Panc1 (cell line): ENCODE measurements around the gene DOK7. TPM values are rescaled to one million over a fixed set of nuclear protein-coding genes. Genes with fewer than 3 reads are reported as not detected.

Experiments used
- ATAC-seq: fragments of 200-7000 bp; cut with Tn5 transposase; 2 replicates; pipeline ENCODE4 v1.9.1; 2020; ENCODE audit warnings: mild to moderate bottlenecking, moderate library complexity
- BruUV-seq: library from RNA; stranded (reverse); fragments of 400-500 nt; replicated peaks from 2 replicates; lab custom pipeline; 2021; lab: Mats Ljungman, UMichigan
- CTCF ChIA-PET: fragments of 300-600 bp; sonication (Branson Sonifier 250); formaldehyde crosslinking; loops from one replicate; lab custom pipeline; 2022; ENCODE audit warnings: antibody characterized with exemption; lab: Charles Lee
- POLR2A ChIA-PET: fragments of 300-600 bp; sonication (Branson Sonifier 250); formaldehyde crosslinking; loops from one replicate; lab custom pipeline; 2022; ENCODE audit warnings: antibody characterized with exemption; lab: Charles Lee
- DNase-seq: peaks from one replicate; pipeline ENCODE4 v3.0.0-alpha.2; 2010; ENCODE audit warnings: low read depth, low spot score
- H3K27ac ChIP-seq: 2 replicates; pipeline ENCODE4 v1.5.1; 2011; ENCODE audit warnings: mild to moderate bottlenecking, low read length, inconsistent platforms
- H3K27me3 ChIP-seq: fragments of 200-500 bp; sonication (Bioruptor generic); 2 replicates; pipeline ENCODE4 v1.6.0; 2014; ENCODE audit warnings: low read length, inconsistent platforms; ENCODE audit not compliant: control insufficient read depth, insufficient read depth
- H3K36me3 ChIP-seq: fragments of 200-500 bp; sonication (Bioruptor generic); 2 replicates; pipeline ENCODE4 v1.5.1; 2014; ENCODE audit warnings: inconsistent platforms, mild to moderate bottlenecking, low read length, moderate library complexity; ENCODE audit not compliant: control insufficient read depth, insufficient read depth
- H3K4me1 ChIP-seq: 2 replicates; pipeline ENCODE4 v1.5.1; 2011; ENCODE audit warnings: inconsistent platforms, mild to moderate bottlenecking, low read length, moderate library complexity; ENCODE audit not compliant: control insufficient read depth, insufficient read depth
- H3K4me3 ChIP-seq, 2 experiments: 2 replicates each; pipeline ENCODE4 v1.5.1; 2011 to 2012; ENCODE audit warnings: low read depth in 2 of 2, low read length in 2 of 2, mild to moderate bottlenecking in 2 of 2, inconsistent platforms in 1 of 2, moderate library complexity in 1 of 2
- H3K9me3 ChIP-seq: fragments of 200-500 bp; sonication (Bioruptor generic); 2 replicates; pipeline ENCODE4 v1.5.1; 2014; ENCODE audit warnings: low read depth, mild to moderate bottlenecking, inconsistent platforms, low read length, moderate library complexity; ENCODE audit not compliant: control insufficient read depth, insufficient read depth
- POLR2AphosphoS5 ChIP-seq: IDR thresholded peaks from 2 replicates; pipeline ENCODE4 v1.6.1; 2012; ENCODE audit warnings: mild to moderate bottlenecking, low read depth, low read length, moderate library complexity
- SIN3A ChIP-seq: IDR thresholded peaks from 2 replicates; pipeline ENCODE4 v1.6.1; 2012; ENCODE audit warnings: low read depth, mild to moderate bottlenecking, low read length, moderate library complexity, borderline replicate concordance; ENCODE audit not compliant: insufficient read depth
- TCF7L2 ChIP-seq: IDR thresholded peaks from 2 replicates; pipeline ENCODE4 v1.6.1; 2011; ENCODE audit warnings: mild to moderate bottlenecking, low read depth, low read length, inconsistent platforms
- in situ Hi-C: cut with HindIII; loops from 2 replicates; pipeline ENCODE4 v1.10.0; 2016; ENCODE audit warnings: low sequenced_read_pairs, low pct_unique_long_range_greater_than_20kb
- intact Hi-C: fragments of 100-400 bp; cut with micrococcal nuclease; formaldehyde crosslinking; loops from one replicate; pipeline ENCODE4 v1.10.0; 2022; ENCODE audit not compliant: unreplicated experiment
- total RNA-seq: library from RNA; stranded (reverse); gene quantifications from one replicate; pipeline ENCODE4 v1.2.1, GENCODE V29; 2021; ENCODE audit not compliant: unreplicated experiment
- TF ChIP-seq, protein P1 (sequence below), 2 experiments: IDR thresholded peaks; 2 replicates each; pipeline ENCODE4 v1.6.1; 2011 to 2012; ENCODE audit warnings: low read depth in 2 of 2, control low read depth in 1 of 2, low read length in 1 of 2, mild to moderate bottlenecking in 1 of 2, moderate library complexity in 1 of 2; ENCODE audit not compliant: insufficient read depth in 1 of 2
- TF ChIP-seq, protein P2 (sequence below): fragments of 450-650 bp; IDR thresholded peaks from 2 replicates; pipeline ENCODE4 v1.5.1; 2017; ENCODE audit warnings: mild to moderate bottlenecking

Gene DOK7
- total RNA-seq, 1 experiment from 2014 or later = 2.4 TPM

DNA sequence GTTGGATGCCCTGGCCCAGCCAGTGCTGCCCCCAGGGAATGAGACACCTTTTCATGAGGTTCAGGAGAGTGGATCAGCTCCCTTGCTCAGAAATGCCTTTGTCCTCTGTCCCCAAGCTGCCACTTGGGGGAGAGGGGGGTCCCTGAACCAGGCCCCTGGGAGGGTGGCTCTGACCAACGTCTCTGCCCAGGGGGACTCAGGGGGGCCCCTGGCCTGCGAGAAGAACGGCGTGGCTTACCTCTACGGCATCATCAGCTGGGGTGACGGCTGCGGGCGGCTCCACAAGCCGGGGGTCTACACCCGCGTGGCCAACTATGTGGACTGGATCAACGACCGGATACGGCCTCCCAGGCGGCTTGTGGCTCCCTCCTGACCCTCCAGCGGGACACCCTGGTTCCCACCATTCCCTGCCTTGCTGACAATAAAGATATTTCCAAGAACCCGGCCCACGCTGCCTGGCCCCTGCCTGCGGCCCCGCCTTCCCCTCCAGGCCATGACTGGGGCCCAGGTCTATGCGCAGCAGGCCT, 14.0 kb upstream of the DOK7 start:
- BruUV-seq = no TSS peak
- Histone ChIP-seq H3K36me3 (no peaks in the 10 kb centered on the region), H3K27me3 (no peaks in the 10 kb centered on the region), H3K27ac (no peak overlapping the region), H3K9me3 (no peaks in the 10 kb centered on the region), H3K4me1 (no peaks in the 10 kb centered on the region), H3K4me3 (no peak overlapping the region)
- in situ Hi-C loops (no loop called here), intact Hi-C loops (no loop called here)
- DNase-seq (no peak), ATAC-seq (no peak)
- TF ChIP-seq TCF7L2 = no peak
- TF ChIP-seq, protein P1, sequence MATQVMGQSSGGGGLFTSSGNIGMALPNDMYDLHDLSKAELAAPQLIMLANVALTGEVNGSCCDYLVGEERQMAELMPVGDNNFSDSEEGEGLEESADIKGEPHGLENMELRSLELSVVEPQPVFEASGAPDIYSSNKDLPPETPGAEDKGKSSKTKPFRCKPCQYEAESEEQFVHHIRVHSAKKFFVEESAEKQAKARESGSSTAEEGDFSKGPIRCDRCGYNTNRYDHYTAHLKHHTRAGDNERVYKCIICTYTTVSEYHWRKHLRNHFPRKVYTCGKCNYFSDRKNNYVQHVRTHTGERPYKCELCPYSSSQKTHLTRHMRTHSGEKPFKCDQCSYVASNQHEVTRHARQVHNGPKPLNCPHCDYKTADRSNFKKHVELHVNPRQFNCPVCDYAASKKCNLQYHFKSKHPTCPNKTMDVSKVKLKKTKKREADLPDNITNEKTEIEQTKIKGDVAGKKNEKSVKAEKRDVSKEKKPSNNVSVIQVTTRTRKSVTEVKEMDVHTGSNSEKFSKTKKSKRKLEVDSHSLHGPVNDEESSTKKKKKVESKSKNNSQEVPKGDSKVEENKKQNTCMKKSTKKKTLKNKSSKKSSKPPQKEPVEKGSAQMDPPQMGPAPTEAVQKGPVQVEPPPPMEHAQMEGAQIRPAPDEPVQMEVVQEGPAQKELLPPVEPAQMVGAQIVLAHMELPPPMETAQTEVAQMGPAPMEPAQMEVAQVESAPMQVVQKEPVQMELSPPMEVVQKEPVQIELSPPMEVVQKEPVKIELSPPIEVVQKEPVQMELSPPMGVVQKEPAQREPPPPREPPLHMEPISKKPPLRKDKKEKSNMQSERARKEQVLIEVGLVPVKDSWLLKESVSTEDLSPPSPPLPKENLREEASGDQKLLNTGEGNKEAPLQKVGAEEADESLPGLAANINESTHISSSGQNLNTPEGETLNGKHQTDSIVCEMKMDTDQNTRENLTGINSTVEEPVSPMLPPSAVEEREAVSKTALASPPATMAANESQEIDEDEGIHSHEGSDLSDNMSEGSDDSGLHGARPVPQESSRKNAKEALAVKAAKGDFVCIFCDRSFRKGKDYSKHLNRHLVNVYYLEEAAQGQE (IDR thresholded peaks at IDR 0.05; ENCODE audit: insufficient read depth in 1 of 2, low read depth in 2 of 2, low read length in 1 of 2) = no peak
- TF ChIP-seq SIN3A = no peak
- TF ChIP-seq, protein P2, sequence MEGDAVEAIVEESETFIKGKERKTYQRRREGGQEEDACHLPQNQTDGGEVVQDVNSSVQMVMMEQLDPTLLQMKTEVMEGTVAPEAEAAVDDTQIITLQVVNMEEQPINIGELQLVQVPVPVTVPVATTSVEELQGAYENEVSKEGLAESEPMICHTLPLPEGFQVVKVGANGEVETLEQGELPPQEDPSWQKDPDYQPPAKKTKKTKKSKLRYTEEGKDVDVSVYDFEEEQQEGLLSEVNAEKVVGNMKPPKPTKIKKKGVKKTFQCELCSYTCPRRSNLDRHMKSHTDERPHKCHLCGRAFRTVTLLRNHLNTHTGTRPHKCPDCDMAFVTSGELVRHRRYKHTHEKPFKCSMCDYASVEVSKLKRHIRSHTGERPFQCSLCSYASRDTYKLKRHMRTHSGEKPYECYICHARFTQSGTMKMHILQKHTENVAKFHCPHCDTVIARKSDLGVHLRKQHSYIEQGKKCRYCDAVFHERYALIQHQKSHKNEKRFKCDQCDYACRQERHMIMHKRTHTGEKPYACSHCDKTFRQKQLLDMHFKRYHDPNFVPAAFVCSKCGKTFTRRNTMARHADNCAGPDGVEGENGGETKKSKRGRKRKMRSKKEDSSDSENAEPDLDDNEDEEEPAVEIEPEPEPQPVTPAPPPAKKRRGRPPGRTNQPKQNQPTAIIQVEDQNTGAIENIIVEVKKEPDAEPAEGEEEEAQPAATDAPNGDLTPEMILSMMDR = no peak
- TF ChIP-seq POLR2AphosphoS5 = no peak
- ChIA-PET POLR2A (no interaction called here), CTCF (interaction anchor here (0.6 kb wide), 1 partner anchor 32 kb away, joined by 3 read pairs; no protein-coding TSS in a partner anchor)

DNA sequence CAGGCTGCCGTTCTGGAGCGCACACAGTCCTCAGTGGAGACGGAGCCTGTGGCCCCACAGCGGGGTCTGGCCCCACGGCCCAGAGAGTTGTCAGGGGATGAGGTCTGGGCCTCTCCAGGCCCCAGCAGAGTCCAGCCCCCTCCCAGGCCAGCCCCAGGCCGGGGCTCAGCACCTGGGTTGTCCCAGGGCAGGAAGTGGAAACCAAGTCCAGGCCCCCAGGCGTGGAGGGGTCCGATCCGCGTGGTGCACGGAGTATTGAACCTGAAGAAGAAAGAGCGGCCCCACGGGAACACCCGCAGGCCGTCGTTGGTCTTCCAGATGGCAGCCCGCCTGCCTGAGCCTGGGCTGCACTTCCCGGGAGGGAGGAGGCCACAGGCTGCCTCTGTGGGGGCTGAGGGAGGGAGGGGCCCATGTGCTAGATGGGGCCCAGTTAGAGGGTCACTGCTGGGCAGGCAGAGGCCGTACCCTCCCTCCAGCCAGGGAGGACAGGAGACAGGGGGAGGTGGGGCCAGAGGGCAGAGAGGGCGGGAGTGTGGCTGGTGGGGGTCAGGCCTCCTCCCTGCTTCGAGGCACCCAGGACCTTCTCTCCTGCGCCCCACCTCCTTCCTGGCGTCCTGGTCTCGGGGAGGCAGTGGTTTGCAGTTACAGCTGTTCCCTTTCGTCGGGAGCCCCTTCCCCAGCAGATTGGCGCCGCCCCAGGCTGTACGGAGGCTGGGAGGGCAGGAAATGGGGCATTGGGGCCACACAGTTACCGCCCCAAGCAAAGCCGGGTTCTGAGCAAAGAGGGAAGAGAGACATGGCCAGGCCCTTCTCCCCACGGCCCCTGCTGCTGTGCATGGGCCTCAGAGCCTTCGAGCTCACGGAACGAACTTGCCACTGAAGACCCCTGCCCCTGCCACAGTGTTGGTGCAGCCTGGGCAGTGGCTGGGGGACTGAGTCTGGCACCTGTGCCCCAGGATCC, 13.3 kb upstream of the DOK7 start:
- Histone ChIP-seq H3K4me3 (no peak overlapping the region), H3K36me3 (no peaks in the 10 kb centered on the region), H3K4me1 (no peaks in the 10 kb centered on the region), H3K27me3 (no peaks in the 10 kb centered on the region), H3K9me3 (no peaks in the 10 kb centered on the region), H3K27ac (no peak overlapping the region)
- ChIA-PET CTCF (no interaction called here), POLR2A (no interaction called here)
- intact Hi-C loops = no loop called here
- BruUV-seq = no TSS peak
- TF ChIP-seq, protein P2 = no peak
- TF ChIP-seq, protein P1 (IDR thresholded peaks at IDR 0.05; ENCODE audit: insufficient read depth in 1 of 2, low read depth in 2 of 2, low read length in 1 of 2) = no peak
- TF ChIP-seq TCF7L2 (no peak), SIN3A (no peak), POLR2AphosphoS5 (no peak)
- ATAC-seq (no peak), DNase-seq (no peak)
- in situ Hi-C loops = no loop called here
